ENCODE measurements around the gene BAHCC1.
"Not testable (repeated sequence)": the region's sequence is repeated elsewhere in the genome, so short reads cannot be mapped to it uniquely, and the experiment has no call there.

The BAHCC1 gene

DNA sequence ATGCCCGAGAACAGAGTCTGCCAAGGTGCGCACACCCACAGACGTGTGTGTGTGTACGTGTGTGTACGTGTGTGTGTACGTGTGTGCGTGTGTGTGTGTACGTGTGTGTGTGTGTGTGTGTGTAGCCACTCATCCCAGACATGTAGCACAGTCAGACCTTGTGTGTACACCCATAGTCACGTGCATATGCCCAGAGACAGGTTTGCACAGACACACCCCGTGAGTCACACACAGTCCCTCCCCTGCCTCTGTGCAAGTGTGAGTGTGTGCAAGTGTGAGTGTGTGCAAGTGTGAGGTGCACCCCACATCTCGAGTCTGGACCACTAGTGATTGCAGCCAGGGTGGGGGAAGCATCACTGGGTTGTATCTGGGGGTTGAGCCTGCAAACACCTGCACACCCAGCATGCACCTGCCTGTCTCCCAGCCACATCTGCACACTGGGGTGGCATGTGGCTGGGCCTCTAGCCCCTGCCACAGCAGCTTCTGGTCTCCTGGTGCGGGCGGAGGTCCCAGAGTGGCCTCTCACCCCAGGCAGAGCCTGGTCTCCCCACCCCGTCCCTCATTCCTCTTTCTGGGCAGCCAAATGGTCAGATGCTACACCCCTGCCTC lies 23.6 kb downstream of the BAHCC1 start:
- Histone ChIP-seq H3K9ac (no peak overlapping the region), H4K20me1 (peaks cover 100% of the 10 kb centered on the region), H3K9me3 (peaks cover 5% of the 10 kb centered on the region; the same call in 1 of the 2 replicates), H3K4me1 (peaks cover 98% of the 10 kb centered on the region), H3K4me2 (peak overlapping the region; percentile 98), H3K27ac (no peak overlapping the region; the same call in 1 of the 2 replicates), H3K4me3 (no peak overlapping the region), H3K36me3 (peaks cover 93% of the 10 kb centered on the region), H3K27me3 (no peaks in the 10 kb centered on the region)
- TF ChIP-seq Cebpa-rat (IDR thresholded peaks at IDR 0.05) = no peak

GRCh38 chr17:81419319-81419885 lies 24.1 kb downstream of the BAHCC1 start:
- H3K4me2 ChIP-seq = peak overlapping the region; percentile 98
- no peak for TF ChIP-seq Cebpa-rat (IDR thresholded peaks at IDR 0.05)

DNA sequence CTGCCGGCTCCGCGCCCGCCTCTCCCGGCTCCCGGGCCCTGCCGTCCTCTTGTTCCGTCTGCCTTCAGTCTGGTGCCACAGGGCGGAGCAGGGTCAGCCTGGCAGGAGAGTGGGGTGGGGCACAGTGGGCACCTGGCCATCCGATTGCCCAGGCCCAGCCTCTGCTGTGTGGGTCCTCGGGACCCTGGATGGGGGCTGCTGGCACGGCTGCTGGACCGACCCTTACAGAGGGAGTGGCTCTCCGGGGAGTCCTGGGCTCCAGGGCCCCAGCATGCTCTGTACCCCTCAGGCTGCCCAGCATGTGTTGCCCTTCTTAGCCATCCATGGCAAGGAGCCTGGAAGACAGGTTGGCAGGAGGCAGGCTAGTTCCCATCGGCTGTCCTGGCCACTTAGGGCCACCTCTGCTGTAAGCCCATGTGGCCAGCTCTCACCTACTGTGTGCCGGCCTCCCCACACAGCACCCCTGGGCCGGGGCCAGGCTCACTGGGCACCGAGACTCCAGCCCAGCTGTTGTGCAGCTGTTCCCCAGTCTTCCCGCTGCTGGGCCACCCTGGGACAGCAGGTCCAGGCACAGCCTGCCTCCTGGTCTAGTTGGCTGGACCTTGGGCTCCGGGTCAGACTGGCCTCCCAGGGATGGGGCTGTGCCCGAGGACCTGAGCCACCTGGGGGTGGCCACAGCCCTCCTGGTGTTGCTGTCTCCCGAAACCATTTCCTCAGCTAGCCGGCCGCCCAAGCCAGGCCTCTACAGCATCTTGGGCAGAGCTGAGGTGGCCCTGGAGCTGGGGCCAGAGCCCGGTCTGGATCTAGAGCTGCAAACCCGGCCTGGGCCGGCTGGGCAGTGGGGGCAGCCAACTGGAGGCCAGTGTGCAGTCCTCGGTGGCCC lies 24.9 kb downstream of the BAHCC1 start:
- no peaks in the 10 kb centered on the region for H3K27me3 ChIP-seq
- no peak for TF ChIP-seq Cebpa-rat (IDR thresholded peaks at IDR 0.05)
- peaks cover 18% of the 10 kb centered on the region; the same call in 1 of the 2 replicates for H3K9me3 ChIP-seq
- H3K36me3 ChIP-seq = peaks cover 84% of the 10 kb centered on the region
- peaks cover 100% of the 10 kb centered on the region for H4K20me1 ChIP-seq
- peak overlapping the region; percentile 98 for H3K4me2 ChIP-seq
- peaks cover 85% of the 10 kb centered on the region for H3K4me1 ChIP-seq
- peak overlapping the region; percentile 14; the same call in 1 of the 2 replicates for H3K27ac ChIP-seq
- peak overlapping the region; percentile 34; the same call in 1 of the 2 replicates for H3K9ac ChIP-seq
- H3K4me3 ChIP-seq = peak overlapping the region; percentile 7; the same call in 1 of the 2 replicates

More at GRCh38 chr17:81419319-81419885, 24.1 kb downstream of the BAHCC1 start:
- Histone ChIP-seq H3K4me1 (peaks cover 92% of the 10 kb centered on the region), H4K20me1 (peaks cover 100% of the 10 kb centered on the region), H3K36me3 (peaks cover 91% of the 10 kb centered on the region), H3K27ac (0 out of 2 replicates have a peak overlapping the region, but pooled peaks have one; percentile 6), H3K4me3 (no peak overlapping the region), H3K27me3 (no peaks in the 10 kb centered on the region), H3K9ac (no peak overlapping the region), H3K9me3 (peaks cover 11% of the 10 kb centered on the region; the same call in 1 of the 2 replicates)

DNA sequence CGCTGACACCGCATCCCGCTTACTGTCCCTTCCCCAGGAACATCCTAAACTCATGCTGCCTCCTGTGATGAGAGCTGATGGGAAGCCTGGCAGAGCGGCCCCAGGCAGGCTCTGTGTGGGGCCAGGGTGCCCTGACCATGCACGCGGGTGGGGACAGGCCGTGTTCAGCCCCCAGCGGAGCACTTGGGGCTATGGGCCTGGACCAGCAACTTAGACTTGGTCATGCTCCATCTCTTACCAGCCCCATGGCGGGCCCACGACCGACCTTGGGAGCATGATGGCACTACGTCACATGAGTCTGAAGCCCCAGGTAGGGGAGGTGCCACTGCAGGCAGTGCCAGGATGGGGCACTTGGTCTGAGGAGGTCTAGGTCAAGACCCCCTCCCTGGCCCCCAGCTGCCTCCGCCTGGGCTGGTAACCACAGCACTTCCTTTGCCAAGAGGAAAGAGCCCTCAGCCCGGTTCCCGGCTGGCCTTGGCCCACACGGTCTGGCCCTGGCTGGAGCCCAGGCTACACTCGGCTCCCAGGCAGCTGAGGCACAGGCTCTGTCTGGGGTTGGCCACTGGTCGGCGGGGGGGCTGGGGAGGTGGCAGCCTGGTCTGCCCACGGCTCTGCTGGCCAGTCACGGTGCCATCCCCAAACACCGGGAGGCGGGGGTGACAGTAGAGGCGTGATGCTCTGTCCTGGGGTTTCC lies 25.7 kb downstream of the BAHCC1 start:
- no peak for TF ChIP-seq Cebpa-rat (IDR thresholded peaks at IDR 0.05)
- peak overlapping the region; percentile 7; the same call in 1 of the 2 replicates for H3K4me3 ChIP-seq
- peak overlapping the region; percentile 14; the same call in 1 of the 2 replicates for H3K27ac ChIP-seq
- H3K4me2 ChIP-seq = peak overlapping the region; percentile 98
- peak overlapping the region; percentile 34; the same call in 1 of the 2 replicates for H3K9ac ChIP-seq
- peaks cover 24% of the 10 kb centered on the region; the same call in 1 of the 2 replicates for H3K9me3 ChIP-seq
- peaks cover 76% of the 10 kb centered on the region for H3K36me3 ChIP-seq
- no peaks in the 10 kb centered on the region for H3K27me3 ChIP-seq
- H3K4me1 ChIP-seq = peaks cover 77% of the 10 kb centered on the region
- peaks cover 100% of the 10 kb centered on the region for H4K20me1 ChIP-seq

GRCh38 chr17:81422776-81423697 lies 27.8 kb downstream of the BAHCC1 start:
- Histone ChIP-seq H3K27ac (peak overlapping the region; percentile 42; the same call in 1 of the 2 replicates), H3K36me3 (peaks cover 68% of the 10 kb centered on the region), H3K4me1 (peaks cover 72% of the 10 kb centered on the region), H3K9me3 (peaks cover 26% of the 10 kb centered on the region; the same call in 1 of the 2 replicates), H3K27me3 (no peaks in the 10 kb centered on the region), H4K20me1 (peaks cover 89% of the 10 kb centered on the region), H3K4me3 (no peak overlapping the region), H3K4me2 (peak overlapping the region; percentile 98), H3K9ac (no peak overlapping the region)
- no peak for TF ChIP-seq Cebpa-rat (IDR thresholded peaks at IDR 0.05)

DNA sequence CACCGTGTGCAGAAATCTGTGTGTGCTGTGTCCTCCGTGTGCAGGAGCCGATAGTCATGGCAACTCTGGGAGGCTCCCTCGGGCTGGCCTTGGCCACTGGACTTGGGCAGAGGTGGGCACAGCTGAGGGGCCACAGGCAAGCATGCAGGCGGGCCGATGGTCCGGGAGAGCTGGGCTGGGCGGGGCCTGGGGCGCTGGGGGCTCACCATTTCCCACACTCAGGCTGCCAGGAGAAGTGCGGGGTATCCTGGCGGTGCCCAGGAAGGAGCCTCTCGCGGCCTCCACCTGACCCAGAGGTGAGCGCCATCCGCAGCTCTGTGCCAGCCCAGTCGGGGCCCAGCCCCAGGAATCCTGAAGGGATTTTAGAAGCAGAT lies 28.4 kb downstream of the BAHCC1 start:
- peaks cover 26% of the 10 kb centered on the region; the same call in 1 of the 2 replicates for H3K9me3 ChIP-seq
- no peak overlapping the region for H3K27ac ChIP-seq
- H3K4me1 ChIP-seq = peaks cover 67% of the 10 kb centered on the region
- peaks cover 62% of the 10 kb centered on the region for H3K36me3 ChIP-seq
- no peak overlapping the region for H3K4me3 ChIP-seq
- no peaks in the 10 kb centered on the region for H3K27me3 ChIP-seq
- TF ChIP-seq Cebpa-rat (IDR thresholded peaks at IDR 0.05) = no peak
- peaks cover 83% of the 10 kb centered on the region for H4K20me1 ChIP-seq
- peak overlapping the region; percentile 0; the same call in 1 of the 2 replicates for H3K4me2 ChIP-seq
- H3K9ac ChIP-seq = no peak overlapping the region

- no peak overlapping the region for H3K27ac ChIP-seq
- peaks cover 76% of the 10 kb centered on the region for H4K20me1 ChIP-seq
- no peaks in the 10 kb centered on the region for H3K27me3 ChIP-seq
- peaks cover 55% of the 10 kb centered on the region for H3K36me3 ChIP-seq
- no peak overlapping the region for H3K4me3 ChIP-seq
- H3K9ac ChIP-seq = no peak overlapping the region
- H3K4me1 ChIP-seq = peaks cover 65% of the 10 kb centered on the region
- H3K9me3 ChIP-seq = peaks cover 26% of the 10 kb centered on the region; the same call in 1 of the 2 replicates
- TF ChIP-seq Cebpa-rat (IDR thresholded peaks at IDR 0.05) = no peak
- 0 out of 2 replicates have a peak overlapping the region, but pooled peaks have one; percentile 0 for H3K4me2 ChIP-seq
These were observed 29.1 kb downstream of the BAHCC1 start for GRCh38 chr17:81424151-81425017.

- H4K20me1 ChIP-seq = peaks cover 69% of the 10 kb centered on the region
These were observed 29.8 kb downstream of the BAHCC1 start for GRCh38 chr17:81425041-81425440.

DNA sequence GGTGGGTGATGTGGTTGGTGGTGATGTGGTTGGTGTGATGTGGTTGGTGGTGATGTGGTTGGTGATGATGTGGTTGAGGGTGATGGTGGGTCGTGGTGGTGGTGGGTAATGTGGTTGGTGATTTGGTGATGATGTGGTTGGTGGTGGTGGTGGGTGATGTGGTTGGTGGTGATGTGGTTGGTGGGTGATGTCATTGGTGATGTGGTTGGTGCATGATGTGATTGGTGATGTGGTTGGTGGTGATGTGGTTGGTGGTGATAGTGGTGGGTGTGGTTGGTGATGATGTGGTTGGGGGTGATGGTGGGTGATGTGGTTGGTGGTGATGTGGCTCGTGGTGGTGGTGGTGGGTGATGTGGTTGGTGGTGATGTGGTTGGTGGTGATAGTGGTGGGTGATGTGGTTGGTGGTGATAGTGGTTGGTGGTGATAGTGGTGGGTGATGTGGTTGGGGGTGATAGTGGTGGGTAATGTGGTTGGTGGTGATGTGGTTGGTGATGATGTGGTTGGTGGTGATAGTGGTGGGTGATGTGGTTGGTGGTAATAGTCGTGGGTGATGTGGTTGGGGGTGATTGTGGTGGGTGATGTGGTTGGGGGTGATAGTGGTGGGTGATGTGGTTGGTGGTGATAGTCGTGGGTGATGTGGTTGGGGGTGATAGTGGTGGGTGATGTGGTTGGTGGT lies 30.6 kb downstream of the BAHCC1 start:
- not testable (repeated sequence) for H3K4me3 ChIP-seq, H3K9ac ChIP-seq, H3K27ac ChIP-seq, H3K27me3 ChIP-seq
- Histone ChIP-seq H3K4me2 (peak overlapping the region; percentile 97; the same call in 1 of the 2 replicates), H3K9me3 (peaks cover 26% of the 10 kb centered on the region; the same call in 1 of the 2 replicates), H3K4me1 (peaks cover 63% of the 10 kb centered on the region), H4K20me1 (peaks cover 61% of the 10 kb centered on the region), H3K36me3 (peaks cover 40% of the 10 kb centered on the region)

More at GRCh38 chr17:81425041-81425440, 29.8 kb downstream of the BAHCC1 start:
- Histone ChIP-seq H3K4me1 (peaks cover 63% of the 10 kb centered on the region), H3K9me3 (peaks cover 26% of the 10 kb centered on the region; the same call in 1 of the 2 replicates), H3K36me3 (peaks cover 48% of the 10 kb centered on the region)
- not testable (repeated sequence) for H3K4me3 ChIP-seq, H3K9ac ChIP-seq, H3K27me3 ChIP-seq, H3K4me2 ChIP-seq, H3K27ac ChIP-seq
